Measurements from ENCODE around the gene SMURF2. TPM values are rescaled to one million over a fixed set of nuclear protein-coding genes. Genes with fewer than 3 reads are reported as not detected.
A peak's percentile ranks its signal among the peaks of the same experiment; 100 is the strongest.

The SMURF2 gene
- 3.2 TPM for polyA plus RNA-seq

GRCh38 chr17:64661976-64662773, at the start of gene SMURF2:
Gene SMURF2, minus strand, starts transcription at chr17:64662307. Its CDS starts 427 bp downstream, at chr17:64661880.
- Mint-ChIP-seq H3K9me3 (no peaks in the 10 kb centered on the region), H3K36me3 (no peaks in the 10 kb centered on the region), H3K4me3 (peak within 1 kb of the TSS; percentile 95 to 99 (median 98)), H3K27me3 (no peaks in the 10 kb centered on the region), H3K27ac (peak within 1 kb of the TSS; percentile 92 to 96 (median 95)), H3K4me1 (peaks cover 23 to 29% (median 27%) of the 10 kb centered on the region in 3 donors)

DNA sequence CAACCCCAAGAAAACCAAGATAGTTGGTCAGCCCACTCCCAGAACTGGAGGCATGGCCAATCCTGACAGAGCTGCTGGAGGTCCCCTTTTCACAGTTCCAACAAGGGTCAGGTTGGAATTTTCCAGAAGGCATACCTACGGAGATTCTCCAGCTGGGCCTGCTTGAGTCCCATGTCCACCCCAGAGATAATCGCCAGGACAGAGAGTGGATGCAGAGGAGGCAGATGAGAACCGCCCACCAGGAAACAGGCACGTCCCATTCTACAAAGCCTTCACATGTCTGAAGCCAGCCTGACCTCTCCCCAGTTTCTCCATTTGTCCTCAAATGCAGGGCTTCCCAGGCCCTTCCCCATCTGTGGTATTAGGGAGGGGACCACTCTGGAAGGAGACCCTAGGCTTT, 47.4 kb upstream of the SMURF2 start:
- Mint-ChIP-seq H3K27ac (peak overlapping the region in 1 of 3 donors; percentile 39), H3K4me3 (no peak overlapping the region), H3K9me3 (no peaks in the 10 kb centered on the region), H3K36me3 (no peaks in the 10 kb centered on the region), H3K4me1 (peaks cover 13 to 23% (median 14%) of the 10 kb centered on the region in 3 donors), H3K27me3 (peaks cover 9% of the 10 kb centered on the region)

DNA sequence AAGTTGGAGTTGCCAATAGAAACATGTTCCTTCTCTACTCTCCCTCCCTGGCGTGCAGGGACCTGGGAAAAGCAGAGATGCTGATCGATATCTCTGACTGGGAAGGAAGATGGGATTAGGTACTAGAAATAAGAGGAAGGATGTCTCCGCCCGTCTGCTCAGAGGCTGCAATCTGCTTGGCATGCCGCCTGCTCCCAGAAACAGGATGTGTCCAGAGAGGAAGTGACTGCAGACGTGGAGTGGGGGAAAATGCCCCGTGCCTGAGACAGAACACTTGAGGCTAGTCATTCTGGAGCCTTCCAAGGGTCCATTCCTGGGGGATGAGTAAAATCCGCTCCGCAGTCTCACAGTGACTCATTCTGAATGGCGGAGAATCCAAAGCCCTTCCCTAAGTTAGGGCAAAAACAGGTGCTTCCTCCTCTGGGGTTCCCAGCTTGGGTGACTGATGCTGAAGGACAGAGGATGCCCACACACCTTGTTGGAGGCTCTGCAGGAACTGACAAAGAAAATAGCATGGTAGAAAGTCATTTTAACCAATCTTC, 45.0 kb upstream of the SMURF2 start:
- no peak overlapping the region for H3K27ac Mint-ChIP-seq
- H3K27me3 Mint-ChIP-seq: peaks cover 9% of the 10 kb centered on the region
- H3K36me3 Mint-ChIP-seq: no peaks in the 10 kb centered on the region
- H3K4me1 Mint-ChIP-seq: peaks cover 3 to 9% (median 4%) of the 10 kb centered on the region in 3 donors
- H3K4me3 Mint-ChIP-seq: no peak overlapping the region
- H3K9me3 Mint-ChIP-seq: no peaks in the 10 kb centered on the region

GRCh38 chr17:64706224-64707049, 44.3 kb upstream of the SMURF2 start:
- H3K27ac Mint-ChIP-seq: no peak overlapping the region
- H3K9me3 Mint-ChIP-seq: no peaks in the 10 kb centered on the region
- no peaks in the 10 kb centered on the region for H3K36me3 Mint-ChIP-seq
- peaks cover 3 to 9% (median 4%) of the 10 kb centered on the region in 3 donors for H3K4me1 Mint-ChIP-seq
- H3K4me3 Mint-ChIP-seq: no peak overlapping the region
- H3K27me3 Mint-ChIP-seq: peaks cover 9% of the 10 kb centered on the region

- Mint-ChIP-seq H3K27ac (no peak overlapping the region), H3K4me1 (no peaks in the 10 kb centered on the region), H3K4me3 (no peak overlapping the region), H3K27me3 (peaks cover 12% of the 10 kb centered on the region), H3K36me3 (no peaks in the 10 kb centered on the region), H3K9me3 (no peaks in the 10 kb centered on the region)
Observed at GRCh38 chr17:64702815-64703214, 40.7 kb upstream of the SMURF2 start.

- Mint-ChIP-seq H3K27ac (no peak overlapping the region), H3K36me3 (peaks cover 4% of the 10 kb centered on the region), H3K27me3 (peaks cover 8% of the 10 kb centered on the region), H3K4me1 (no peaks in the 10 kb centered on the region), H3K9me3 (no peaks in the 10 kb centered on the region), H3K4me3 (no peak overlapping the region)
Observed at GRCh38 chr17:64698725-64699124, 36.6 kb upstream of the SMURF2 start.

GRCh38 chr17:64694207-64694606, 32.1 kb upstream of the SMURF2 start:
- H3K27me3 Mint-ChIP-seq: peaks cover 4% of the 10 kb centered on the region
- peaks cover 4% of the 10 kb centered on the region for H3K36me3 Mint-ChIP-seq
- no peak overlapping the region for H3K27ac Mint-ChIP-seq
- no peaks in the 10 kb centered on the region for H3K9me3 Mint-ChIP-seq
- H3K4me1 Mint-ChIP-seq: no peaks in the 10 kb centered on the region
- no peak overlapping the region for H3K4me3 Mint-ChIP-seq

- Mint-ChIP-seq H3K4me1 (no peaks in the 10 kb centered on the region), H3K27me3 (peaks cover 7% of the 10 kb centered on the region), H3K27ac (no peak overlapping the region)
Observed at GRCh38 chr17:64692187-64692586, 30.1 kb upstream of the SMURF2 start.

DNA sequence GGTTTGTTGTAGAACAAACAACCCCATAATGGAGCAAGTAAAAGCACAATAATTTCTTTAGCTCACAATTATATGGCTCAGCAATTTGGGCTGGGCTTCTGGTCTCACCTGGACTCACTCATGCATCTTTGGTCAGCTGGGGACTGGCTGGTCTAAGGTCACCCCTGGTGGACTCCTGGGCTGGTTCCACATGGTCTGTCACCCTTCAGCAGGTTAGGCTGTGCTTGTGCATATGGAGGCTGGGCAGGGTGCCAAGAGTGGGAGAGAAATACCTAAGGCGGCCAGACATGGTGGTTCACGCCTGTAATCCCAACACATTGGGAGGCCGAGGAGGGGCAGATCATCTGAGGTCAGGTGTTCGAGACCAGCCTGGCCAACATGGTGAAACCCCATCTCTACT, 27.0 kb upstream of the SMURF2 start:
- no peaks in the 10 kb centered on the region for H3K9me3 Mint-ChIP-seq
- H3K27ac Mint-ChIP-seq: no peak overlapping the region
- peaks cover 2% of the 10 kb centered on the region for H3K27me3 Mint-ChIP-seq
- H3K4me1 Mint-ChIP-seq: no peaks in the 10 kb centered on the region
- H3K4me3 Mint-ChIP-seq: no peak overlapping the region
- H3K36me3 Mint-ChIP-seq: no peaks in the 10 kb centered on the region

More at GRCh38 chr17:64692187-64692586, 30.1 kb upstream of the SMURF2 start:
- Mint-ChIP-seq H3K9me3 (no peaks in the 10 kb centered on the region), H3K4me3 (no peak overlapping the region), H3K36me3 (peaks cover 4% of the 10 kb centered on the region)

GRCh38 chr17:64688481-64688880, 26.4 kb upstream of the SMURF2 start:
- no peaks in the 10 kb centered on the region for H3K9me3 Mint-ChIP-seq
- H3K27me3 Mint-ChIP-seq: peaks cover 2% of the 10 kb centered on the region
- H3K27ac Mint-ChIP-seq: no peak overlapping the region
- no peaks in the 10 kb centered on the region for H3K36me3 Mint-ChIP-seq
- H3K4me1 Mint-ChIP-seq: no peaks in the 10 kb centered on the region
- H3K4me3 Mint-ChIP-seq: no peak overlapping the region

GRCh38 chr17:64687961-64688360, 25.9 kb upstream of the SMURF2 start:
- Mint-ChIP-seq H3K27ac (no peak overlapping the region), H3K27me3 (peaks cover 2% of the 10 kb centered on the region), H3K4me3 (no peak overlapping the region), H3K9me3 (no peaks in the 10 kb centered on the region), H3K4me1 (peaks cover 0 to under 1% (median 0%) of the 10 kb centered on the region in 3 donors), H3K36me3 (no peaks in the 10 kb centered on the region)

DNA sequence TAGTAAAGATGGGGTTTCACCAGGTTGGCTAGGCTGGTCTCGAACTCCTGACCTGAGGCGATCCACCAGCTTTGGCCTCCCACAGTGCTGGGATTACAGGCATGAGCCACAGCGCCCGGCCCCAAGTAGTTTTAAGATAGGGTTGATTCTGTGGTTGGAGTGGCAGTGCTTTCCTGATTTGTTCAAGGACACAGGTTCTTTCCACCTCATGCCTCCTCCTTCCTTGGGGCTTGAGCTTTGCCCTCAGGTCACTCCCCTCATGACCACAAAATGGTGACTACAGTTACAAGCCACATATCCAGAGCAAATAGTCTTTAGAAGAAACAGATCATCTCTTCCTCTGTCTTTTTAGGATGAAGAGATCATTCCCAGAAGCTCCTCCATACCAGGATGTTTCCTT, 25.3 kb upstream of the SMURF2 start:
- Mint-ChIP-seq H3K4me3 (no peak overlapping the region), H3K4me1 (peaks cover 0 to 2% (median 0%) of the 10 kb centered on the region in 3 donors), H3K36me3 (no peaks in the 10 kb centered on the region), H3K9me3 (no peaks in the 10 kb centered on the region), H3K27ac (no peak overlapping the region), H3K27me3 (peaks cover 2% of the 10 kb centered on the region)

DNA sequence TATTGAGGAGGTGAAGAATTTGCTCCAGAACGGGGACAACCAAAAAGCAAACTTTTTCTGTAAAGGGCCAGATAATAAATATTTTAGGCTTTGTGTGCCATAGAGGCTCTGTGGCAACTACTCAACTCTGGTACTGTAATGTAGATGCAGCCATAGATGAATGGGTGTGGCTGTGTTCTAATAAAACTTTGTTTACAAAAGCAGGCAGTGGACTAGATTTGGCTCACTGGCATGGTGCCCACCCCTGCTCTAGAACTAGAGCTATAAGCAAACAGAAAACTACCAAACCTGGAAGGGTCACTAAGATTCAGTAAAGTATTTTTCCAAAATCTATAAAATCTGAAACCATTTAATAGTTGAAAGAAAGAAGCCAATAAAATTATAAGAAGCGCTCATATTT, 24.6 kb upstream of the SMURF2 start:
- H3K9me3 Mint-ChIP-seq: no peaks in the 10 kb centered on the region
- no peak overlapping the region for H3K27ac Mint-ChIP-seq
- H3K36me3 Mint-ChIP-seq: no peaks in the 10 kb centered on the region
- H3K4me1 Mint-ChIP-seq: peaks cover 0 to 2% (median 0%) of the 10 kb centered on the region in 3 donors
- H3K27me3 Mint-ChIP-seq: peaks cover 2% of the 10 kb centered on the region
- no peak overlapping the region for H3K4me3 Mint-ChIP-seq

GRCh38 chr17:64685705-64686104, 23.6 kb upstream of the SMURF2 start:
- Mint-ChIP-seq H3K27me3 (peaks cover 2% of the 10 kb centered on the region), H3K4me3 (no peak overlapping the region), H3K4me1 (peaks cover 0 to 2% (median 0%) of the 10 kb centered on the region in 3 donors), H3K36me3 (no peaks in the 10 kb centered on the region), H3K9me3 (no peaks in the 10 kb centered on the region), H3K27ac (no peak overlapping the region)

DNA sequence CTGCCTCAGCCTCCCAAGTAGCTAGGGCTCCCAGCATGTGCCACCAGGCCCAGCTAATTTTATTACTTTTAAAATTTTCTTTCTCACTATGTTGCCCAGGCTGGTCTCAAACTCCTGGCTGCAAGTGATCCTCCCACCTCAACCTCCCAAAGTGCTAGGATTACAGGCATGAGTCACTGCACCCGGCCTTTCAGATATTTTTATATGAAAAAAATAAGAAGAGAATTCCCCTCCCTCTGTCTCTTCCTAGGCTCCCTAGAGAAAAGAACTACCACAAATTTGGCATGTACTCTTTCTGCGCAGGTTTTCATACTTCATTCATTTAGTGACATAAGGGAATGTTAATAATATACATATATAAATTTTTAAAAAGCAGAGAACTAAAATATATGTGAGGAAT, 21.7 kb upstream of the SMURF2 start:
- Mint-ChIP-seq H3K27me3 (peaks cover 2% of the 10 kb centered on the region), H3K9me3 (no peaks in the 10 kb centered on the region)

More for the DNA sequence above, 21.7 kb upstream of the SMURF2 start:
- H3K27ac Mint-ChIP-seq: peak overlapping the region in 1 of 3 donors; percentile 53
- no peak overlapping the region for H3K4me3 Mint-ChIP-seq
- peaks cover 0 to 2% (median 0%) of the 10 kb centered on the region in 3 donors for H3K4me1 Mint-ChIP-seq
- peaks cover 3% of the 10 kb centered on the region for H3K36me3 Mint-ChIP-seq
